ENCODE data around the gene PBX1. TPM values are rescaled to one million over a fixed set of nuclear protein-coding genes. Genes with fewer than 3 reads are reported as not detected.

Gene PBX1
- total and polyA plus RNA-seq, 8 donors: 17.3 to 113 (median 91.9) TPM

- peak; percentile 52 to 74 (median 60) for ATAC-seq
- Histone ChIP-seq H3K4me3 (no peak overlapping the region), H3K36me3 (no peaks in the 10 kb centered on the region), H3K9me3 (no peaks in the 10 kb centered on the region), H3K27ac (peak overlapping the region in 3 of 4 donors; percentile 49 to 89 (median 83)), H3K27me3 (no peaks in the 10 kb centered on the region), H3K4me1 (peaks cover 51 to 73% (median 68%) of the 10 kb centered on the region in 3 donors)
- intact Hi-C loops (cut with DNase I): no loop called here
- WGBS, 2 donors: 11 to 16% methylated on average over 3 of the region's 3 CpGs
- no peak for TF ChIP-seq CTCF (IDR thresholded peaks at IDR 0.05)
- peak in 1 of 6 donors; percentile 50 for DNase-seq
- no peak for FAIRE-seq
Measured at GRCh38 chr1:164613176-164613575, 54.2 kb downstream of the PBX1 start.

- Histone ChIP-seq H3K27ac (peak overlapping the region in 1 of 4 donors; percentile 7), H3K4me1 (peaks cover 51 to 71% (median 68%) of the 10 kb centered on the region in 3 donors), H3K4me3 (no peak overlapping the region), H3K36me3 (no peaks in the 10 kb centered on the region), H3K27me3 (no peaks in the 10 kb centered on the region), H3K9me3 (no peaks in the 10 kb centered on the region)
- FAIRE-seq: no peak
- 77 to 79% methylated on average over 6 of the region's 6 CpGs for WGBS, 2 donors
- TF ChIP-seq CTCF (IDR thresholded peaks at IDR 0.05): no peak
- no peak for ATAC-seq
- no peak for DNase-seq
- intact Hi-C loops (cut with DNase I): no loop called here
Measured at GRCh38 chr1:164614316-164614715, 55.3 kb downstream of the PBX1 start.

- intact Hi-C loops (cut with DNase I): no loop called here
- ATAC-seq (peak in 3 of 4 donors; percentile 49 to 61 (median 53)), DNase-seq (no peak), FAIRE-seq (no peak)
- Histone ChIP-seq H3K9me3 (no peaks in the 10 kb centered on the region), H3K4me3 (no peak overlapping the region), H3K36me3 (no peaks in the 10 kb centered on the region), H3K27ac (peak overlapping the region in 2 of 4 donors; percentile 17 to 53), H3K27me3 (no peaks in the 10 kb centered on the region), H3K4me1 (peaks cover 50 to 63% (median 58%) of the 10 kb centered on the region in 3 donors)
- TF ChIP-seq CTCF (IDR thresholded peaks at IDR 0.05): peak in 3 of 4 donors; percentile 20 to 25 (median 22)
- WGBS, 2 donors: 55 to 64% methylated on average over 7 of the region's 7 CpGs
Measured at GRCh38 chr1:164617377-164618201, 58.6 kb downstream of the PBX1 start.

- Histone ChIP-seq H3K4me3 (no peak overlapping the region), H3K4me1 (peaks cover 44 to 63% (median 52%) of the 10 kb centered on the region in 3 donors), H3K9me3 (no peaks in the 10 kb centered on the region), H3K36me3 (no peaks in the 10 kb centered on the region), H3K27ac (peak overlapping the region in 1 of 4 donors; percentile 13), H3K27me3 (no peaks in the 10 kb centered on the region)
- 54 to 58% methylated on average over 4 to 5 of the region's 5 CpGs for WGBS, 2 donors
- no peak for TF ChIP-seq CTCF (IDR thresholded peaks at IDR 0.05)
- ATAC-seq: no peak
- intact Hi-C loops (cut with DNase I): no loop called here
- DNase-seq: no peak
- FAIRE-seq: no peak
Measured at GRCh38 chr1:164618202-164618564, 59.2 kb downstream of the PBX1 start.
